Caco-2 (cell line): ENCODE measurements around the gene MTHFSD. TPM values are rescaled to one million over a fixed set of nuclear protein-coding genes. Genes with fewer than 3 reads are reported as not detected.

ENCODE experiments used
- BruUV-seq: library from RNA; stranded (reverse); fragments of 400-500 nt; replicated peaks from 2 replicates; lab custom pipeline; 2021; lab: Mats Ljungman, UMichigan
- CTCF ChIA-PET: fragments of 300-600 bp; sonication (Branson Sonifier 250); formaldehyde crosslinking; loops from one replicate; lab custom pipeline; 2022; ENCODE audit warnings: antibody characterized with exemption; lab: Charles Lee
- POLR2A ChIA-PET: fragments of 300-600 bp; sonication (Branson Sonifier 250); formaldehyde crosslinking; loops from one replicate; lab custom pipeline; 2022; ENCODE audit warnings: antibody characterized with exemption; lab: Charles Lee
- DNase-seq, 2 experiments: peaks; one replicate each; pipeline versions ENCODE4 v3.0.0 to v3.0.0-alpha.2; 2020 to 2022
- H3K27me3 ChIP-seq: replicated peaks from 2 replicates; pipeline ENCODE4 v1.6.0; 2011; ENCODE audit warnings: low read length; ENCODE audit not compliant: control insufficient read depth, insufficient read depth
- H3K36me3 ChIP-seq: 2 replicates; pipeline ENCODE4 v1.5.1; 2011; ENCODE audit warnings: low read length; ENCODE audit not compliant: control insufficient read depth, insufficient read depth
- H3K4me1 ChIP-seq: fragments of 250-450 bp; sonication (Bioruptor Pico); 2 replicates; pipeline ENCODE4 v1.5.1; 2020; ENCODE audit warnings: mild to moderate bottlenecking
- H3K4me3 ChIP-seq: 2 replicates; pipeline ENCODE4 v1.5.1; 2011; ENCODE audit warnings: low read depth, mild to moderate bottlenecking, control low read depth, low read length
- H3K9me3 ChIP-seq: fragments of 250-450 bp; sonication (Bioruptor Pico); 2 replicates; pipeline ENCODE4 v1.5.1; 2020; ENCODE audit warnings: mild to moderate bottlenecking, moderate library complexity
- H3K27ac Mint-ChIP-seq: one replicate; pipeline ENCODE4 v1.8.0; 2022; ENCODE audit warnings: mixed read lengths; ENCODE audit not compliant: unreplicated experiment
- H3K27me3 Mint-ChIP-seq: one replicate; pipeline ENCODE4 v1.8.0; 2022; ENCODE audit warnings: mixed read lengths; ENCODE audit not compliant: insufficient read depth, unreplicated experiment
- H3K36me3 Mint-ChIP-seq: one replicate; pipeline ENCODE4 v1.8.0; 2022; ENCODE audit warnings: mild to moderate bottlenecking, mixed read lengths; ENCODE audit not compliant: insufficient read depth, unreplicated experiment
- H3K4me1 Mint-ChIP-seq: one replicate; pipeline ENCODE4 v1.8.0; 2022; ENCODE audit warnings: low read depth, mixed read lengths; ENCODE audit not compliant: unreplicated experiment
- H3K4me3 Mint-ChIP-seq: one replicate; pipeline ENCODE4 v1.8.0; 2022; ENCODE audit warnings: mild to moderate bottlenecking, moderate library complexity, mixed read lengths; ENCODE audit not compliant: unreplicated experiment
- H3K9me3 Mint-ChIP-seq: one replicate; pipeline ENCODE4 v1.8.0; 2022; ENCODE audit warnings: mixed read lengths; ENCODE audit not compliant: unreplicated experiment
- intact Hi-C: fragments of 100-400 bp; cut with micrococcal nuclease; formaldehyde crosslinking; loops from one replicate; pipeline ENCODE4 v1.10.0; 2022; ENCODE audit not compliant: unreplicated experiment
- total RNA-seq: library from RNA; stranded (reverse); gene quantifications from 2 replicates; pipeline ENCODE4 v1.2.3, GENCODE V29; 2022
- TF ChIP-seq, protein P1 (sequence below), 2 experiments: fragments of 200-600 bp in 1 of 2; IDR thresholded peaks; 1 replicate in 1 of 2; 2 replicates in 1 of 2; pipeline versions ENCODE4 v1.5.1 to v1.8.0; 2011 to 2022; ENCODE audit warnings: antibody characterized with exemption in 1 of 2, control low read depth in 1 of 2, inconsistent platforms in 1 of 2, low read depth in 1 of 2, low read length in 1 of 2, mild to moderate bottlenecking in 1 of 2, moderate library complexity in 1 of 2; ENCODE audit not compliant: insufficient read depth in 1 of 2, severe bottlenecking in 1 of 2, unreplicated experiment in 1 of 2

MTHFSD gene
- total RNA-seq, 1 experiment from 2014 or later, result 33.0 TPM

DNA sequence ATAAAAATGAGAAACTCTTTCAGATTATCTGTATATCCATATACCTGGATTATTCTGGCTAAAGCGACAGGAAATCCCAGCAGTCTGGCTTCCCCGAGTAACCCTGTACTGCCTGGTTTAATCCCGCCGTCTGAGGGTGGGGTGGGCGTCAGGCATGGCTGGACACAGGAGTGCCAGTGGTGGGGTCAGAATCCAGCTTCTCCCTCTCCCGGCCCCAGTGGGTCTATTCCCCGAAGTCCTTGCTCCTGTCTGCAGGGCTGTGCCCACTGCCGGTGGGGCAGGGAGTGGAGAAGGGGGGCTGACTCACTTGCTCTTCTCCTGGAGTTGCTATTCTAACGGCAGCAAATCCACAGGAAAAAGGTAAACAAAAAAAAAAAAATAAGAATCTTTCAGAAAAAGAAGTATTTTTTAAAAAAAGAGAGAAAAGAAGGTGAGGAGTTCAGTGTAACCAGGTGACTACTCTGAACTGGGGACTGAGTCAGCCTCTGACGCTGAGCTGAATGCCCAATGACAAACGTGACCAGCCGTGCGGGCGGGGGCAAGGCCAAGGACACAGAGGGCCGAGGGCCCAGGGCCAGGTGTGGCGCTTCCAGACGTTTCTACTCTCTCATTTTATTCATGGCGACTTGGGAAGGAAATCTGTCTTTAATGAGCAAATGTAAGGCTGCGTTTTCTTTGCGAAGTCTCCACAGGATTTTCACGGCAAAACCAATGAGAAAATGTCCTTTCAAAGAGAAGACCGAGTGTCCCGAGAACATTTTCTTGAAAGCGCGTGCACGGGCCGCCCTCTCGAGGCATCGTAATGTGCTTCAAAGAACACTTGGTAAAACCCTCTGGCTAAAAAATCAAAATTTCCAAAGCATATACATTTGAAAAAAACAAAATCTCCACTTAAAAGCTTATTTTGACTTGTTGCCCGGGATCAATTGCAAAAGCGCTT, 24.5 kb downstream of the MTHFSD start:
- Histone ChIP-seq H3K9me3 (no peaks in the 10 kb centered on the region), H3K36me3 (no peaks in the 10 kb centered on the region), H3K4me1 (no peaks in the 10 kb centered on the region), H3K4me3 (no peak overlapping the region), H3K27me3 (no peaks in the 10 kb centered on the region)
- BruUV-seq, result no TSS peak
- DNase-seq, result no peak
- intact Hi-C loops, result no loop called here
- H3K27me3 Mint-ChIP-seq, result peaks cover 3% of the 10 kb centered on the region
- ChIA-PET CTCF (no interaction called here), POLR2A (no interaction called here)
- TF ChIP-seq, protein P1, sequence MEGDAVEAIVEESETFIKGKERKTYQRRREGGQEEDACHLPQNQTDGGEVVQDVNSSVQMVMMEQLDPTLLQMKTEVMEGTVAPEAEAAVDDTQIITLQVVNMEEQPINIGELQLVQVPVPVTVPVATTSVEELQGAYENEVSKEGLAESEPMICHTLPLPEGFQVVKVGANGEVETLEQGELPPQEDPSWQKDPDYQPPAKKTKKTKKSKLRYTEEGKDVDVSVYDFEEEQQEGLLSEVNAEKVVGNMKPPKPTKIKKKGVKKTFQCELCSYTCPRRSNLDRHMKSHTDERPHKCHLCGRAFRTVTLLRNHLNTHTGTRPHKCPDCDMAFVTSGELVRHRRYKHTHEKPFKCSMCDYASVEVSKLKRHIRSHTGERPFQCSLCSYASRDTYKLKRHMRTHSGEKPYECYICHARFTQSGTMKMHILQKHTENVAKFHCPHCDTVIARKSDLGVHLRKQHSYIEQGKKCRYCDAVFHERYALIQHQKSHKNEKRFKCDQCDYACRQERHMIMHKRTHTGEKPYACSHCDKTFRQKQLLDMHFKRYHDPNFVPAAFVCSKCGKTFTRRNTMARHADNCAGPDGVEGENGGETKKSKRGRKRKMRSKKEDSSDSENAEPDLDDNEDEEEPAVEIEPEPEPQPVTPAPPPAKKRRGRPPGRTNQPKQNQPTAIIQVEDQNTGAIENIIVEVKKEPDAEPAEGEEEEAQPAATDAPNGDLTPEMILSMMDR (IDR thresholded peaks at IDR 0.05; ENCODE audit: insufficient read depth in 1 of 2, low read depth in 1 of 2, low read length in 1 of 2, severe bottlenecking in 1 of 2, unreplicated experiment in 1 of 2), result no peak
- H3K27ac Mint-ChIP-seq, result no peak overlapping the region
- H3K4me1 Mint-ChIP-seq, result no peaks in the 10 kb centered on the region
- H3K4me3 Mint-ChIP-seq, result no peak overlapping the region
- no peaks in the 10 kb centered on the region for H3K36me3 Mint-ChIP-seq
- no peaks in the 10 kb centered on the region for H3K9me3 Mint-ChIP-seq

DNA sequence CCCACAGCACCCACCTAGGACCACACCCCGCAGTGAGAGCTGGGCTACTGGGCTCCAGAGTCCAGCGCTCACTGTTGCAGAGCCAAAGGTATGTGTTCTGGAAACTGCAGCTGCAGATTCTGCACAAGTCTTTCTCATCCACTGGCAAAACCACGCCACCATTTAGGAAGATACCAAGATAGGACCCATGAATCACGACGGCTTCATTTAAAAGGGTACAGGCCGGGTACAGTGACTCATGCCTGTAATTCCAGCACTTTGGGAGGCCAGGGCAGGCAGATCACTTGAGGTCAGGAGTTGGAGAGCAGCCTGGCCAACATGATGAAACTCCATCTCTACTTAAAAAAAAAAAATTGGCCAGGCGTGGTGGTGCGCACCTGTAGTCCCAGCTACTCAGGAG, 25.9 kb downstream of the MTHFSD start:
- Mint-ChIP-seq H3K27me3 (peaks cover 3% of the 10 kb centered on the region), H3K4me3 (no peak overlapping the region), H3K36me3 (no peaks in the 10 kb centered on the region), H3K4me1 (no peaks in the 10 kb centered on the region), H3K27ac (no peak overlapping the region), H3K9me3 (no peaks in the 10 kb centered on the region)
- Histone ChIP-seq H3K36me3 (no peaks in the 10 kb centered on the region), H3K4me1 (no peaks in the 10 kb centered on the region), H3K9me3 (no peaks in the 10 kb centered on the region), H3K4me3 (no peak overlapping the region), H3K27me3 (no peaks in the 10 kb centered on the region)
- ChIA-PET CTCF (no interaction called here), POLR2A (no interaction called here)
- DNase-seq, result no peak
- intact Hi-C loops, result no loop called here
- no TSS peak for BruUV-seq
- TF ChIP-seq, protein P1 (IDR thresholded peaks at IDR 0.05; ENCODE audit: insufficient read depth in 1 of 2, low read depth in 1 of 2, low read length in 1 of 2, severe bottlenecking in 1 of 2, unreplicated experiment in 1 of 2), result no peak

DNA sequence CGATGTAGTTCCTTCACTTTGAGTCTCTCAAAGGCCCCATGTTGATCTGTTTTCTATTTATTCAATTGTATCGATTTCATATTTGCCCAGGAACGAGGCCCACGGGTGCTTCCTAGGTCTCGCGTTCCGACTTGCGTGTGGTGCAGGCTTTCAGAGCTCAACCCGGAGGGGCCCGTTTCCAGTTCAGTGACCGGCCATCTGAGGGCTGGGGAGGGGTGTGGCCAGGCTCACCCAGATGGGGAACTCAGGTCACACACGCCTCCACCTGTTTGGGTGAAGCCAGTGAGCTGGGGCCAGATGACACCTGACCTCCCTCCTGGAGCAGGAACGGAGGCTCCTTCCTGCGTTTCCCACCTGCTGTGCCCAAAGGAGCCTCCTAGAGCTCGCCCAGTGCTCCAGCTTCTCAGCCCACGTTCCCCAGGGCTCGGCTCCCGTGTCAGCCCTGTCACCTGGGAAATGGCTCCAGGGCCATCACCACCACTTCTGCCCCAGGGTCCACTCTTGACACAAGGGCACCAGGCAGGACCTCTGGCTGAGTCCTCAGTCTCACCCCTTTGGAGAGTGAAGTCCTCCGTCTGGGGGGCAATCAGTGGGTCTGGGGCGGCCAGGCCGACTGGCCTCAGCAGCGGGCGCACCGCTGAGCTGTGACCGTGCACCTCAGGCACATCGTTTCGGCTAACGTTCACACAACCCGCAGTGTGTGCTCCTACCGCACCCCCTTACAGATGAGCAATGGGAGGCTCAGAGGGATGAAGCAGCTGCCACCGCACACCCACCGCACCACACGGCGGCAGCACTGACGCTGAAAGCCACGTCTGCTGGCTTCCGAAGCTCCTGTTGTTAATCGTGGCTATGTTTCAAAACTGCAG, 26.7 kb downstream of the MTHFSD start:
- Mint-ChIP-seq H3K9me3 (no peaks in the 10 kb centered on the region), H3K36me3 (no peaks in the 10 kb centered on the region), H3K4me3 (no peak overlapping the region), H3K4me1 (no peaks in the 10 kb centered on the region), H3K27ac (no peak overlapping the region), H3K27me3 (peaks cover 3% of the 10 kb centered on the region)
- H3K27me3 ChIP-seq, result no peaks in the 10 kb centered on the region
- POLR2A ChIA-PET, result no interaction called here
- BruUV-seq, result no TSS peak
- CTCF ChIA-PET, result no interaction called here
- H3K4me3 ChIP-seq, result no peak overlapping the region
- H3K4me1 ChIP-seq, result no peaks in the 10 kb centered on the region
- intact Hi-C loops, result no loop called here
- TF ChIP-seq, protein P1 (IDR thresholded peaks at IDR 0.05; ENCODE audit: insufficient read depth in 1 of 2, low read depth in 1 of 2, low read length in 1 of 2, severe bottlenecking in 1 of 2, unreplicated experiment in 1 of 2), result no peak
- H3K36me3 ChIP-seq, result no peaks in the 10 kb centered on the region
- no peaks in the 10 kb centered on the region for H3K9me3 ChIP-seq
- DNase-seq, result no peak
